GM19468 (cell line): ENCODE measurements around the gene POSTN.
"Not testable (repeated sequence)": the region's sequence is repeated elsewhere in the genome, so short reads cannot be mapped to it uniquely, and the experiment has no call there.

Experiments used
- ATAC-seq: cut with Tn5 transposase; IDR thresholded peaks from one replicate; pipeline ENCODE4 v1.9.1; 2021; ENCODE audit warnings: mild to moderate bottlenecking, moderate library complexity, moderate number of reproducible peaks; ENCODE audit not compliant: unreplicated experiment; ENCODE audit errors: extremely low read depth

POSTN gene

GRCh38 chr13:37599519-37599918 is 951 bp upstream of the POSTN start:
- ATAC-seq, result no peak

- ATAC-seq, result no peak
These were observed 1.0 kb downstream of the POSTN start for GRCh38 chr13:37597477-37598025.

GRCh38 chr13:37596805-37597204 is 1.8 kb downstream of the POSTN start:
- ATAC-seq, result no peak

- no peak for ATAC-seq
These were observed 3.4 kb downstream of the POSTN start for GRCh38 chr13:37595162-37595561.

GRCh38 chr13:37594550-37594949 is 4.0 kb downstream of the POSTN start:
- no peak for ATAC-seq

- ATAC-seq, result not testable (repeated sequence)
These were observed 9.2 kb downstream of the POSTN start for GRCh38 chr13:37589381-37589780.

- ATAC-seq, result no peak
These were observed 11.3 kb downstream of the POSTN start for GRCh38 chr13:37587236-37587635.

GRCh38 chr13:37586164-37586563 is 12.4 kb downstream of the POSTN start:
- no peak for ATAC-seq

GRCh38 chr13:37585541-37585940 is 13.0 kb downstream of the POSTN start:
- no peak for ATAC-seq

GRCh38 chr13:37576601-37577000 is 22.0 kb downstream of the POSTN start:
- no peak for ATAC-seq

GRCh38 chr13:37565425-37565824 is 33.1 kb downstream of the POSTN start:
- ATAC-seq, result no peak

GRCh38 chr13:37561031-37561430 is 37.5 kb downstream of the POSTN start:
- ATAC-seq, result no peak

GRCh38 chr13:37560526-37560925 is 38.0 kb downstream of the POSTN start:
- ATAC-seq, result no peak

- not testable (repeated sequence) for ATAC-seq
These were observed 39.8 kb downstream of the POSTN start for GRCh38 chr13:37558766-37559165.

- no peak for ATAC-seq
These were observed 52.5 kb downstream of the POSTN start for GRCh38 chr13:37546087-37546486.

- no peak for ATAC-seq
These were observed 53.6 kb downstream of the POSTN start for GRCh38 chr13:37544995-37545394.

GRCh38 chr13:37539976-37540605 is 58.5 kb downstream of the POSTN start:
- ATAC-seq, result no peak

GRCh38 chr13:37539170-37539569 is 59.4 kb downstream of the POSTN start:
- no peak for ATAC-seq

- no peak for ATAC-seq
These were observed 63.1 kb downstream of the POSTN start for GRCh38 chr13:37535501-37535900.

GRCh38 chr13:37534676-37535075 is 63.9 kb downstream of the POSTN start:
- no peak for ATAC-seq

GRCh38 chr13:37534181-37534580 is 64.4 kb downstream of the POSTN start:
- ATAC-seq, result no peak

GRCh38 chr13:37531049-37531448 is 67.5 kb downstream of the POSTN start:
- ATAC-seq, result no peak
